Measurements from ENCODE around the gene ZMYND10.

GRCh38 chr3:50326182-50326541 lies 19.4 kb downstream of the ZMYND10 start:
- TF ChIP-seq CTCF (IDR thresholded peaks at IDR 0.05; ENCODE audit: low read depth, low read length, poor library complexity, severe bottlenecking) (no peak), EZH2phosphoT487 (IDR thresholded peaks at IDR 0.05; ENCODE audit: borderline replicate concordance, low read length) (no peak)
